Thyroid gland (tissue), 4 donors: Measurements from ENCODE around the gene OR52N5. TPM values are rescaled to one million over a fixed set of nuclear protein-coding genes. Genes with fewer than 3 reads are reported as not detected.

Source experiments
- DNase-seq, 2 donors: peaks; one replicate each; pipeline ENCODE4 v3.0.0-alpha.2; 2019
- H3K27ac ChIP-seq, 3 donors: fragments of 200-600 bp; sonication (generic); 1 replicate in 2 of 3; 2 replicates in 1 of 3; pipeline ENCODE4 v1.5.1; 2016 to 2019; ENCODE audit warnings: mild to moderate bottlenecking in 1 of 3, moderate library complexity in 1 of 3
- H3K27me3 ChIP-seq: fragments of 200-600 bp; sonication (generic); one replicate; pipeline ENCODE4 v1.5.1; 2019
- H3K36me3 ChIP-seq, 2 donors: fragments of 200-600 bp; sonication (generic); one replicate each; pipeline ENCODE4 v1.5.1; 2016 to 2019
- H3K4me1 ChIP-seq, 2 donors: fragments of 200-600 bp; sonication (generic); one replicate each; pipeline ENCODE4 v1.5.1; 2017 to 2019
- H3K4me3 ChIP-seq, 3 donors: fragments of 200-600 bp; sonication (generic); replicated peaks in 1 of 3; 1 replicate in 2 of 3; 2 replicates in 1 of 3; pipeline ENCODE4 v1.5.1; 2016; ENCODE audit warnings: mild to moderate bottlenecking in 1 of 3
- H3K9me3 ChIP-seq: fragments of 200-600 bp; sonication (generic); one replicate; pipeline ENCODE4 v1.5.1; 2017
- CTCF ChIP-seq, 6 experiments: fragments of 200-600 bp in 3 of 6; fragments of 450-650 bp in 3 of 6; sonication (generic) in 3 of 6; IDR thresholded peaks; one replicate each; pipeline ENCODE4 v1.5.1; 2016 to 2019; ENCODE audit warnings: antibody characterized with exemption in 6 of 6, mild to moderate bottlenecking in 2 of 6, inconsistent platforms in 1 of 6, moderate library complexity in 1 of 6
- POLR2A ChIP-seq, 2 donors: fragments of 450-650 bp; IDR thresholded peaks; one replicate each; pipeline ENCODE4 v1.6.1; 2017; ENCODE audit warnings: antibody characterized with exemption in 2 of 2, mild to moderate bottlenecking in 2 of 2, moderate library complexity in 1 of 2
- WGBS, 2 donors: methylation state at CpG; one replicate each; pipeline ENCODE4 v1.1.5; 2017; 5-methylcytosine and 5-hydroxymethylcytosine counted together
- intact Hi-C: fragments of 100-400 bp; cut with DNase I; formaldehyde crosslinking; loops from one replicate; pipeline ENCODE4 v1.15.1; 2023
- total RNA-seq, 4 donors: library from RNA; depleted of rRNA; stranded (reverse); fragments of >200 nt; gene quantifications; one replicate each; pipeline ENCODE4 v1.2.3, GENCODE V29; 2016

The OR52N5 gene
- total RNA-seq, 4 donors from 2014 or later: not detected

- Histone ChIP-seq H3K27me3 (no peaks in the 10 kb centered on the region), H3K27ac (no peak within 1 kb of the TSS), H3K36me3 (no peaks in the 10 kb centered on the region), H3K9me3 (no peaks in the 10 kb centered on the region), H3K4me1 (no peaks in the 10 kb centered on the region), H3K4me3 (no peak within 1 kb of the TSS)
- intact Hi-C loops: no loop called here
- no peak for DNase-seq
- TF ChIP-seq CTCF (IDR thresholded peaks at IDR 0.05) (no peak), POLR2A (IDR thresholded peaks at IDR 0.05) (no peak)
- 86 to 100% methylated on average over 1 of the region's 1 CpG for WGBS, 2 donors
These were observed 46.8 kb downstream of the OR52N5 start, which contains the start of gene OR56B1 for GRCh38 chr11:5736396-5736795. Gene OR56B1, plus strand, starts transcription at chr11:5736448. Its CDS starts 69 bp downstream, at chr11:5736517.

- no peak overlapping the region for H3K27ac ChIP-seq
- no peaks in the 10 kb centered on the region for H3K36me3 ChIP-seq
- TF ChIP-seq CTCF (IDR thresholded peaks at IDR 0.05) (no peak), POLR2A (IDR thresholded peaks at IDR 0.05) (no peak)
- no peaks in the 10 kb centered on the region for H3K9me3 ChIP-seq
- no peaks in the 10 kb centered on the region for H3K4me1 ChIP-seq
- no peak for DNase-seq
- H3K27me3 ChIP-seq: no peaks in the 10 kb centered on the region
- intact Hi-C loops: no loop called here
- WGBS, 2 donors: 92 to 100% methylated on average over 1 of the region's 1 CpG
- H3K4me3 ChIP-seq: no peak overlapping the region
These were observed 55.5 kb downstream of the OR52N5 start for GRCh38 chr11:5727691-5728090.

GRCh38 chr11:5726351-5726750 is 56.8 kb downstream of the OR52N5 start:
- TF ChIP-seq CTCF (IDR thresholded peaks at IDR 0.05) (no peak), POLR2A (IDR thresholded peaks at IDR 0.05) (no peak)
- no peaks in the 10 kb centered on the region for H3K36me3 ChIP-seq
- 91 to 100% methylated on average over 1 of the region's 1 CpG for WGBS, 2 donors

More at GRCh38 chr11:5726351-5726750, 56.8 kb downstream of the OR52N5 start:
- H3K27ac ChIP-seq: no peak overlapping the region
- intact Hi-C loops: no loop called here
- H3K4me1 ChIP-seq: no peaks in the 10 kb centered on the region
- H3K27me3 ChIP-seq: no peaks in the 10 kb centered on the region
- no peak for DNase-seq
- H3K9me3 ChIP-seq: no peaks in the 10 kb centered on the region
- no peak overlapping the region for H3K4me3 ChIP-seq

Other genes starting within 250 kb of the OR52N5 start
- 1 to 10 TPM in 3 of 4 donors, under 1 TPM in 1; 0.78 to 2.8 (median 1.1) TPM for gene OR52H1, start 234.8 kb downstream of the OR52N5 start, total RNA-seq
- not detected for gene OR52B6, start 202.5 kb downstream of the OR52N5 start, total RNA-seq
- 1 to 10 TPM; 7.1 to 9.6 (median 9.2) TPM for gene TRIM6, start 186.7 kb downstream of the OR52N5 start, total RNA-seq
- gene TRIM34, start 158.4 kb downstream of the OR52N5 start, total RNA-seq: 10 to 100 TPM in 1 of 4 donors, 1 to 10 TPM in 3; 7.0 to 11.1 (median 7.6) TPM
- gene TRIM5, start 98.3 kb downstream of the OR52N5 start, total RNA-seq: 10 to 100 TPM; 20.8 to 61.5 (median 43.3) TPM
- 10 to 100 TPM; 20.1 to 45.0 (median 28.1) TPM for gene TRIM22, start 93.6 kb downstream of the OR52N5 start, total RNA-seq
- gene OR56B1, start 46.9 kb downstream of the OR52N5 start, total RNA-seq: not detected
- under 1 TPM in 2 of 4 donors, not detected in 2; 0.45 to 0.83 TPM for gene OR52N4, start 29.1 kb downstream of the OR52N5 start, total RNA-seq
- gene OR52N1, start 7.9 kb upstream of the OR52N5 start, total RNA-seq: not detected
- gene OR52N2, start 25.6 kb upstream of the OR52N5 start, total RNA-seq: not detected
- not detected for gene OR52E6, start 58.5 kb upstream of the OR52N5 start, total RNA-seq
- not detected for gene OR52E8, start 74.3 kb upstream of the OR52N5 start, total RNA-seq
- not detected for gene OR52E4, start 97.3 kb upstream of the OR52N5 start, total RNA-seq
- gene OR52E5, start 109.9 kb upstream of the OR52N5 start, total RNA-seq: not detected
- gene OR56A3, start 158.9 kb upstream of the OR52N5 start, total RNA-seq: not detected
- not detected for gene OR56A5, start 185.1 kb upstream of the OR52N5 start, total RNA-seq
- gene OR52L1, start 203.6 kb upstream of the OR52N5 start, total RNA-seq: not detected
- gene OR56A4, start 223.6 kb upstream of the OR52N5 start, total RNA-seq: not detected
- not detected for gene OR56A1, start 247.4 kb upstream of the OR52N5 start, total RNA-seq